SK-N-MC (cell line): ENCODE data around the gene HNF4A.

Experiments
- EZH2 ChIP-seq: fragments of 200-600 bp; sonication (generic); IDR thresholded peaks from one replicate; pipeline ENCODE4 v1.6.1; 2017; ENCODE audit warnings: antibody characterized with exemption
- POLR2AphosphoS5 ChIP-seq: IDR thresholded peaks from 2 replicates; pipeline ENCODE4 v1.6.1; 2012; ENCODE audit warnings: mild to moderate bottlenecking, low read depth, low read length, borderline replicate concordance

DNA sequence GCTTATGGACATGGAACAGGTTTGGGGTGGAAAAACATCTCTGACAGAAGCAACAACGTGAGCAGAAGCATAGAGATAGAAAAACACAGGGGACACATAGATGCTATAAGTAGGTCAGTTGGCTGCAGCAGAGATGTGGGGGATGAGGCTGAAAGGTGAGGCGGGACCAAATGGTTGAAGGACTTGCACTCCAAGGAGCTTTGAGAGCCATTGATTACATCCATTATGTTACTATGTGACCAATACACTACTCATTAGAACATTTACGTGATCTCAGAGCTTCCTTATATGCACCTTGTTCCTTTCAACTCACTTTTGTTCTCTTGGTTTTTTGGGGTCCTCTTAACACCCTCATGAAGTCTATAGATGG, 72.3 kb downstream of the HNF4A start:
- TF ChIP-seq POLR2AphosphoS5 (no peak), EZH2 (no peak)
